Mammary epithelial cell (primary cell): ENCODE measurements around the gene DUSP22.

Source experiments
- EZH2 ChIP-seq: IDR thresholded peaks from 2 replicates; pipeline ENCODE4 v1.6.1; 2012; ENCODE audit warnings: low read length, inconsistent platforms, borderline replicate concordance
- TF ChIP-seq, protein P1 (sequence below), 2 donors: IDR thresholded peaks in 1 of 2; conservative IDR thresholded peaks in 1 of 2; 2 replicates each; pipeline ENCODE4 v1.5.1; 2011 to 2012; ENCODE audit warnings: inconsistent platforms in 2 of 2, low read length in 2 of 2, mild to moderate bottlenecking in 2 of 2, control low read depth in 1 of 2, low read depth in 1 of 2; ENCODE audit not compliant: insufficient read depth in 1 of 2; ENCODE audit errors: extremely low read depth in 1 of 2

DNA sequence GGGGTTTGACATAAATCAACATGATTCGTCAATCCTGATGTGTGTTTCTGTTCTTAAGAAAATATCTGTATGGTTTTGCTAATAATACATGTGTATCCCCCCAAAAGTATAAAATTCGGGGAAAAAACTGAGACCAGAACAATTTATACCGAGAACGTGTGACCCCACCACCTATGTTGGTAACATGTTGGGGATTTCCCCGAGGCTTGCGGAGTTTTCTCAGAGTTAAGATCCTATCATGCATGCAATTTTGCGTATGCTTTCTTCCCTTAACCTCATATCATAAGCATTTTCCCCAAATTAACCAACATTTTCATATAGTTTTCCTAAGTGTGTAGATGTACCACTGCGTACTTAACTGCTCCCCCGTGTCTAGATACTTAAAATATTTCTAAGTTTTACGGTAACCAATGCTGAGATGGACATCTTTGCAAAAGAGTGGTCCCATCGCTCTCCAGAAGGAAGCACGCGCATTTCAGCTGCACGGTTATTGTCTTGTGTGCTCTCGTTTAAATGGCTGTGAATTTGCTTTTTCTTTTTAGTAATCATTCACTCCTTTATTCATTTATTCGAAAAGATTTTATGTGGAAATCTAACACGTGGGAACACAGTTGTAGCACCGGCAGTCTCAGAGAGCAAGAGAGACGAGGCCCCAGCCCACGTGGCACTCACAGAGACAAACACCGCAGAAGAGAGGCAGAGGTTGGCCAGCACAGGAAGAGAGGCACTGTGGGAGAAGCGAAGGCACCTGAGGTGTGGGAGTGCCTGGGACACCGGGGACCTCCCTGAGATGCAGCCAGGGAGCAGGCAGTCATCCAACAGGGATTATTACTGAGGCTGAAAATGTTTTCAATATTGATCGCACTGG, 86.0 kb downstream of the DUSP22 start:
- TF ChIP-seq EZH2: no peak
- TF ChIP-seq, protein P1, sequence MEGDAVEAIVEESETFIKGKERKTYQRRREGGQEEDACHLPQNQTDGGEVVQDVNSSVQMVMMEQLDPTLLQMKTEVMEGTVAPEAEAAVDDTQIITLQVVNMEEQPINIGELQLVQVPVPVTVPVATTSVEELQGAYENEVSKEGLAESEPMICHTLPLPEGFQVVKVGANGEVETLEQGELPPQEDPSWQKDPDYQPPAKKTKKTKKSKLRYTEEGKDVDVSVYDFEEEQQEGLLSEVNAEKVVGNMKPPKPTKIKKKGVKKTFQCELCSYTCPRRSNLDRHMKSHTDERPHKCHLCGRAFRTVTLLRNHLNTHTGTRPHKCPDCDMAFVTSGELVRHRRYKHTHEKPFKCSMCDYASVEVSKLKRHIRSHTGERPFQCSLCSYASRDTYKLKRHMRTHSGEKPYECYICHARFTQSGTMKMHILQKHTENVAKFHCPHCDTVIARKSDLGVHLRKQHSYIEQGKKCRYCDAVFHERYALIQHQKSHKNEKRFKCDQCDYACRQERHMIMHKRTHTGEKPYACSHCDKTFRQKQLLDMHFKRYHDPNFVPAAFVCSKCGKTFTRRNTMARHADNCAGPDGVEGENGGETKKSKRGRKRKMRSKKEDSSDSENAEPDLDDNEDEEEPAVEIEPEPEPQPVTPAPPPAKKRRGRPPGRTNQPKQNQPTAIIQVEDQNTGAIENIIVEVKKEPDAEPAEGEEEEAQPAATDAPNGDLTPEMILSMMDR (conservative IDR thresholded peaks at IDR 0.05 in 1 of 2, IDR thresholded peaks at IDR 0.05 in 1 of 2; ENCODE audit: extremely low read depth in 1 of 2, insufficient read depth in 1 of 2, low read depth in 1 of 2, low read length in 2 of 2): no peak
